Measurements from ENCODE around the gene DIO3. TPM values are rescaled to one million over a fixed set of nuclear protein-coding genes. Genes with fewer than 3 reads are reported as not detected.
A peak's percentile ranks its signal among the peaks of the same experiment; 100 is the strongest.

Gene DIO3
- total RNA-seq, 1 experiment from 2014 or later, result not detected

DNA sequence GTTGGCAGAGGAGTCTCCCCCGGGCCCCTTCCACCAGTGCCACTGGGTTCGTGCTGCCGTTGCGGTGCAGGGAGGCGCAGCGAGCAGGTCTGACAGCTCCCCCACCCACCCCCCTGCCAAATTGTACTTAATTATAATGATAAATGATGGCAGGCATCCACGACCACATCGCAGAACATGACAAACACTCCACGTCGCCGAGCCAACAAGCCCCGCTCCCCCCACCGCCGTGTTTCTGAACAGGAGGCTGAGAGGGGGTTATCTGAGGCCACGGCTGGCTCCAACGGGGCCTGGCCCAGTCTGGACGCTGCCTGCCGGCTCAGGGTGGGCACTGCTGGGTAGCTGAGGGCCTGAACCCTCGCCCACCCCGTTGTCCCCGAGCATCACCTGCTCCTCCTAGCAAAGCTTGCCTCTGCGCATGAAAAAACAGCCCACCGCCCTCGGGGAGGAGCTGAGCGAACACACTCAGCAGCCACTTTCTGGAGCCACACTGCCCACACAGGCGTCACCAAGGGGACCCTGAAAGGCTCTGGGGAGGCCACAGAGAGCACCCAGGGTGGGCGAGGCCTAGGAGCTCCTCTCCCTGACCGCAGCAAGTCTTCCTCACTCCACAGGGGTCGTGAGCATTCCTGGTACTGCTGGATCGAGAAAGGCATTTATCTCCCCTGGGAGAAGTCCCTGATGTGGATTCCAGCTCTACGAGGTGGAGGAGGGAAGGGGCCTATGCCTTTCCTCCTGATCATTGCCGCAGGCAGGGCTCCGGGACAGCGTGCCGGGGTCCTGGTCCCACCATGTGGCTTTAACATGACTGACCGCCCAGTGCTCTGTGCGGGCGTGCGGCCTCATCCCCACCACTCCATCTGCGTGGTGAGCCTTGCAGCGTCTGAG is 35.4 kb upstream of the DIO3 start:
- TF ChIP-seq CTCF (conservative IDR thresholded peaks at IDR 0.05; ENCODE audit: low read depth, low read length) (no peak), EZH2 (IDR thresholded peaks at IDR 0.05; ENCODE audit: borderline replicate concordance, low read depth, low read length, poor library complexity, severe bottlenecking) (no peak)
- BruUV-seq (replicated peaks), result no TSS peak
- Histone ChIP-seq H3K9me3 (ENCODE audit: low read depth, low read length, poor library complexity, severe bottlenecking) (no peaks in the 10 kb centered on the region), H3K4me3 (ENCODE audit: low read depth, low read length, poor library complexity, severe bottlenecking) (no peak overlapping the region), H3K36me3 (ENCODE audit: insufficient read depth, low read length, poor library complexity, severe bottlenecking) (no peaks in the 10 kb centered on the region), H3K4me1 (ENCODE audit: insufficient read depth, low read length, poor library complexity, severe bottlenecking) (peaks cover 12% of the 10 kb centered on the region), H3K27me3 (replicated peaks; ENCODE audit: insufficient read depth, low read depth, low read length, poor library complexity) (no peaks in the 10 kb centered on the region), H3K27ac (ENCODE audit: low read depth, low read length, poor library complexity, severe bottlenecking) (no peak overlapping the region)
- CTCF ChIA-PET, result no interaction called here
- POLR2A ChIA-PET (ENCODE audit: low non-redundant PET), result no interaction called here
- DNase-seq (ENCODE audit: low spot score), result peak; percentile 6
- intact Hi-C loops (cut with micrococcal nuclease; ENCODE audit: unreplicated experiment), result no loop called here

GRCh38 chr14:101527987-101528386 is 33.3 kb upstream of the DIO3 start:
- Histone ChIP-seq H3K9me3 (ENCODE audit: low read depth, low read length, poor library complexity, severe bottlenecking) (no peaks in the 10 kb centered on the region), H3K27ac (ENCODE audit: low read depth, low read length, poor library complexity, severe bottlenecking) (no peak overlapping the region), H3K36me3 (ENCODE audit: insufficient read depth, low read length, poor library complexity, severe bottlenecking) (no peaks in the 10 kb centered on the region), H3K4me3 (ENCODE audit: low read depth, low read length, poor library complexity, severe bottlenecking) (no peak overlapping the region), H3K27me3 (replicated peaks; ENCODE audit: insufficient read depth, low read depth, low read length, poor library complexity) (no peaks in the 10 kb centered on the region), H3K4me1 (ENCODE audit: insufficient read depth, low read length, poor library complexity, severe bottlenecking) (peaks cover 12% of the 10 kb centered on the region)
- intact Hi-C loops (cut with micrococcal nuclease; ENCODE audit: unreplicated experiment), result no loop called here
- ChIA-PET POLR2A (ENCODE audit: low non-redundant PET) (no interaction called here), CTCF (no interaction called here)
- TF ChIP-seq EZH2 (IDR thresholded peaks at IDR 0.05; ENCODE audit: borderline replicate concordance, low read depth, low read length, poor library complexity, severe bottlenecking), result no peak
- DNase-seq (ENCODE audit: low spot score), result no peak
- BruUV-seq (replicated peaks), result no TSS peak

DNA sequence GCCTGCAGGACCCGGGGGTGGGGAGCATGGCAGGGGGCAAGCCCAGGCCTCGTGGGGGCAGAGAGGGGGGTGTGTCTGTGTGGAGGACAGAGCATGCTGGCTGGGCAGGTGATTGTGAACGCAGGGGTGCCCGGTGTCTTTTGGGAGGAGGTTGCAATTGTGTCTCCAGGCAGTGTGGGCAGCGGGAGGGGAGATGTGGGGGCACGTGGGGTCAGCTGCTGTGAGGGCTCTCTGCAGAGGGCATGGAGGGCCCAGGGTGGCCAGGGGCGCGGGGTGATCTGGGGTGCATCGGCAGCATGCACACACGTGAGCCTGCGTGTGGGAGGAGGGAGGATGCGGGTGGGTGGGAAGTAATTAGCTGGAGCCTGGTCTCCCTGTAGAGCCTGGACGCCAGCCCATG is 32.2 kb upstream of the DIO3 start:
- intact Hi-C loops (cut with micrococcal nuclease; ENCODE audit: unreplicated experiment), result no loop called here
- CTCF ChIA-PET, result no interaction called here
- BruUV-seq (replicated peaks), result no TSS peak

More for the DNA sequence above, 32.2 kb upstream of the DIO3 start:
- no peaks in the 10 kb centered on the region for H3K36me3 ChIP-seq (ENCODE audit: insufficient read depth, low read length, poor library complexity, severe bottlenecking)
- no peak overlapping the region for H3K27ac ChIP-seq (ENCODE audit: low read depth, low read length, poor library complexity, severe bottlenecking)
- H3K4me3 ChIP-seq (ENCODE audit: low read depth, low read length, poor library complexity, severe bottlenecking), result no peak overlapping the region
- peaks cover 12% of the 10 kb centered on the region for H3K4me1 ChIP-seq (ENCODE audit: insufficient read depth, low read length, poor library complexity, severe bottlenecking)
- TF ChIP-seq EZH2 (IDR thresholded peaks at IDR 0.05; ENCODE audit: borderline replicate concordance, low read depth, low read length, poor library complexity, severe bottlenecking) (no peak), CTCF (conservative IDR thresholded peaks at IDR 0.05; ENCODE audit: low read depth, low read length) (no peak)
- POLR2A ChIA-PET (ENCODE audit: low non-redundant PET), result no interaction called here
- H3K27me3 ChIP-seq (replicated peaks; ENCODE audit: insufficient read depth, low read depth, low read length, poor library complexity), result no peaks in the 10 kb centered on the region
- no peaks in the 10 kb centered on the region for H3K9me3 ChIP-seq (ENCODE audit: low read depth, low read length, poor library complexity, severe bottlenecking)
- no peak for DNase-seq (ENCODE audit: low spot score)
